ENCODE data around the gene UGT2B7. TPM values are rescaled to one million over a fixed set of nuclear protein-coding genes. Genes with fewer than 3 reads are reported as not detected.
"Not testable (repeated sequence)": the region's sequence is repeated elsewhere in the genome, so short reads cannot be mapped to it uniquely, and the experiment has no call there.

UGT2B7 gene
- total RNA-seq, 1 donor from 2014 or later: 0.97 TPM

DNA sequence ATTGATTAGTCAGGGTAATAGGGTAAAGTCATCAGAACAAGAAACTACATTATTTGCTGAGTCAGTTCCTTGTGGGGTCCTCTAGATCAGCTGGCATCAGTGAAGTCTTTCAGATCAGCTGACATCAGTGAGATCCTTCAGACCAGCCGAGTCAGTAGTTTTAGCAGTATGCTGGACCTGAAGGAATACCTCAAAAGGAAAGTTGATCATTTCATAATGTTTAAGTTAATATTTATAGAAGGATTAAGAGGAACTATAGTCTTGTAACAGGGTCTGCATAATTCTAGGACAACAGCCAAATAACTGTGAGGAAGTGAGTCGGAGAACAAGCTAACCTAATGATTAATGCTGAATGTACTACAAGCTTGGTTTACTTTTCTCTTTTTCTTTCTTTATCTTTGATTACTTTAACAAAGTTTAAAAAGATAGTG is 958 bp upstream of the UGT2B7 start:
- no peak for DNase-seq (ENCODE audit: extremely low spot score, unreplicated experiment)
- H3K36me3 Mint-ChIP-seq (ENCODE audit: unreplicated experiment): no peaks in the 10 kb centered on the region
- H3K27me3 Mint-ChIP-seq (ENCODE audit: unreplicated experiment): no peaks in the 10 kb centered on the region
- H3K27ac Mint-ChIP-seq (ENCODE audit: unreplicated experiment): no peak overlapping the region
- H3K4me1 Mint-ChIP-seq (ENCODE audit: unreplicated experiment): peaks cover 6% of the 10 kb centered on the region
- TF ChIP-seq, protein P1, sequence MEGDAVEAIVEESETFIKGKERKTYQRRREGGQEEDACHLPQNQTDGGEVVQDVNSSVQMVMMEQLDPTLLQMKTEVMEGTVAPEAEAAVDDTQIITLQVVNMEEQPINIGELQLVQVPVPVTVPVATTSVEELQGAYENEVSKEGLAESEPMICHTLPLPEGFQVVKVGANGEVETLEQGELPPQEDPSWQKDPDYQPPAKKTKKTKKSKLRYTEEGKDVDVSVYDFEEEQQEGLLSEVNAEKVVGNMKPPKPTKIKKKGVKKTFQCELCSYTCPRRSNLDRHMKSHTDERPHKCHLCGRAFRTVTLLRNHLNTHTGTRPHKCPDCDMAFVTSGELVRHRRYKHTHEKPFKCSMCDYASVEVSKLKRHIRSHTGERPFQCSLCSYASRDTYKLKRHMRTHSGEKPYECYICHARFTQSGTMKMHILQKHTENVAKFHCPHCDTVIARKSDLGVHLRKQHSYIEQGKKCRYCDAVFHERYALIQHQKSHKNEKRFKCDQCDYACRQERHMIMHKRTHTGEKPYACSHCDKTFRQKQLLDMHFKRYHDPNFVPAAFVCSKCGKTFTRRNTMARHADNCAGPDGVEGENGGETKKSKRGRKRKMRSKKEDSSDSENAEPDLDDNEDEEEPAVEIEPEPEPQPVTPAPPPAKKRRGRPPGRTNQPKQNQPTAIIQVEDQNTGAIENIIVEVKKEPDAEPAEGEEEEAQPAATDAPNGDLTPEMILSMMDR (IDR thresholded peaks at IDR 0.05): no peak
- no peaks in the 10 kb centered on the region for H3K9me3 Mint-ChIP-seq (ENCODE audit: unreplicated experiment)
- H3K4me3 Mint-ChIP-seq (ENCODE audit: unreplicated experiment): no peak overlapping the region

DNA sequence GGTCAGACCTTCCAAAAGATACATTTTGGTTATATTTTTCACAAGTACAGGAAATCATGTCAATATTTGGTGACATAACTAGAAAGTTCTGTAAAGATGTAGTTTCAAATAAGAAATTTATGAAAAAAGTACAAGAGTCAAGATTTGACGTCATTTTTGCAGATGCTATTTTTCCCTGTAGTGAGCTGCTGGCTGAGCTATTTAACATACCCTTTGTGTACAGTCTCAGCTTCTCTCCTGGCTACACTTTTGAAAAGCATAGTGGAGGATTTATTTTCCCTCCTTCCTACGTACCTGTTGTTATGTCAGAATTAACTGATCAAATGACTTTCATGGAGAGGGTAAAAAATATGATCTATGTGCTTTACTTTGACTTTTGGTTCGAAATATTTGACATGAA is 536 bp downstream of the UGT2B7 start:
- Mint-ChIP-seq H3K4me1 (ENCODE audit: unreplicated experiment) (peaks cover 6% of the 10 kb centered on the region), H3K27me3 (ENCODE audit: unreplicated experiment) (no peaks in the 10 kb centered on the region), H3K4me3 (ENCODE audit: unreplicated experiment) (no peak overlapping the region), H3K9me3 (ENCODE audit: unreplicated experiment) (no peaks in the 10 kb centered on the region), H3K36me3 (ENCODE audit: unreplicated experiment) (no peaks in the 10 kb centered on the region), H3K27ac (ENCODE audit: unreplicated experiment) (no peak overlapping the region)
- no peak for DNase-seq (ENCODE audit: extremely low spot score, unreplicated experiment)
- TF ChIP-seq, protein P1 (IDR thresholded peaks at IDR 0.05): no peak

DNA sequence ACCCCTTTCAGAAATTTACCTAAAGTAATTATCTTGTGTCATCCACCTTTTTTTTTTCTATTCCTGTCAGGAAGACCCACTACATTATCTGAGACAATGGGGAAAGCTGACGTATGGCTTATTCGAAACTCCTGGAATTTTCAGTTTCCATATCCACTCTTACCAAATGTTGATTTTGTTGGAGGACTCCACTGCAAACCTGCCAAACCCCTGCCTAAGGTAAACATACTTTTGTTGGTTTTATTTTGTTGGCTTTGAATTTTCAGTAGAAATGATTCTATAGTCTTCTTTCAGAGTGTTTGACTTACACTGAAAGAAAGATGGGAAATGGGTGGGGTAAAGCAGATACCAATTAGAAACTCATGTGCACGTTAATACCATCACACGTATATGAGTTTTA is 2.2 kb downstream of the UGT2B7 start:
- Mint-ChIP-seq H3K36me3 (ENCODE audit: unreplicated experiment) (no peaks in the 10 kb centered on the region), H3K4me1 (ENCODE audit: unreplicated experiment) (peaks cover 2% of the 10 kb centered on the region), H3K4me3 (ENCODE audit: unreplicated experiment) (no peak overlapping the region), H3K27ac (ENCODE audit: unreplicated experiment) (no peak overlapping the region), H3K9me3 (ENCODE audit: unreplicated experiment) (no peaks in the 10 kb centered on the region), H3K27me3 (ENCODE audit: unreplicated experiment) (no peaks in the 10 kb centered on the region)
- TF ChIP-seq, protein P1 (IDR thresholded peaks at IDR 0.05): no peak
- DNase-seq (ENCODE audit: extremely low spot score, unreplicated experiment): no peak

DNA sequence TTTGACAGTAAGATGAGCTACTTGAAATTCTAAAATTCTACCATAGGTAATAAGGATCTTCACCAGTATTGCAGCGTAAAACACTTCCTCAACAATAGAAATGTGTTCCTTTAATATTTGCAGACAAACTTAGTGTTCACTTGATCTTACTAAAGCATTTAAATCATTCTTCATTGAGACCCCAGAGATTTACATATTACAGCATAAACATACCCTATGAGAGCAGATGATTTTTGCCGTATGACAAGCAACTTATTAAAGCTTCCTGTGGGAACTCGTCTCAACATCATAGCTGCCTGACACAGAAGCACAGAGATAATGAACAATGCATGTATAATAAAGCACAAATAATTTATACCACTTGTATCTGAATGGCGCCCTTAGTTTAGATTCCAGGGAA is 3.6 kb downstream of the UGT2B7 start:
- Mint-ChIP-seq H3K4me3 (ENCODE audit: unreplicated experiment) (no peak overlapping the region), H3K4me1 (ENCODE audit: unreplicated experiment) (peaks cover 2% of the 10 kb centered on the region), H3K36me3 (ENCODE audit: unreplicated experiment) (no peaks in the 10 kb centered on the region), H3K27me3 (ENCODE audit: unreplicated experiment) (no peaks in the 10 kb centered on the region), H3K9me3 (ENCODE audit: unreplicated experiment) (no peaks in the 10 kb centered on the region), H3K27ac (ENCODE audit: unreplicated experiment) (no peak overlapping the region)
- TF ChIP-seq, protein P1 (IDR thresholded peaks at IDR 0.05): no peak
- no peak for DNase-seq (ENCODE audit: extremely low spot score, unreplicated experiment)

DNA sequence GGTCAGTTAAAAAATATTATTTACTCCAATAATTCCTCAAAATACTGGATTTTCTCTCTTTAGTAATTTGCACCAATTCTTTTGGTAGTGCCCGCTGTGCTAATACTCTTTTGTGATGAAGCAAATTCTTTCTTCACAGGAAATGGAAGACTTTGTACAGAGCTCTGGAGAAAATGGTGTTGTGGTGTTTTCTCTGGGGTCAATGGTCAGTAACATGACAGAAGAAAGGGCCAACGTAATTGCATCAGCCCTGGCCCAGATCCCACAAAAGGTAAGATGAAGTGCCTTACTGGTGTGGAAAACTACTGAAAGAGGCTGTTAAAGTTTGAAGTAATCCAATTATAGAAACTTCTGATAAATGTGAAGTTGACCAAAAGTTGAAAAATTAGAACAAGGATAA is 6.4 kb downstream of the UGT2B7 start:
- H3K27ac Mint-ChIP-seq (ENCODE audit: unreplicated experiment); H3K27me3 Mint-ChIP-seq (ENCODE audit: unreplicated experiment); H3K4me1 Mint-ChIP-seq (ENCODE audit: unreplicated experiment); H3K9me3 Mint-ChIP-seq (ENCODE audit: unreplicated experiment); H3K4me3 Mint-ChIP-seq (ENCODE audit: unreplicated experiment); DNase-seq (ENCODE audit: extremely low spot score, unreplicated experiment); H3K36me3 Mint-ChIP-seq (ENCODE audit: unreplicated experiment): not testable (repeated sequence)

DNA sequence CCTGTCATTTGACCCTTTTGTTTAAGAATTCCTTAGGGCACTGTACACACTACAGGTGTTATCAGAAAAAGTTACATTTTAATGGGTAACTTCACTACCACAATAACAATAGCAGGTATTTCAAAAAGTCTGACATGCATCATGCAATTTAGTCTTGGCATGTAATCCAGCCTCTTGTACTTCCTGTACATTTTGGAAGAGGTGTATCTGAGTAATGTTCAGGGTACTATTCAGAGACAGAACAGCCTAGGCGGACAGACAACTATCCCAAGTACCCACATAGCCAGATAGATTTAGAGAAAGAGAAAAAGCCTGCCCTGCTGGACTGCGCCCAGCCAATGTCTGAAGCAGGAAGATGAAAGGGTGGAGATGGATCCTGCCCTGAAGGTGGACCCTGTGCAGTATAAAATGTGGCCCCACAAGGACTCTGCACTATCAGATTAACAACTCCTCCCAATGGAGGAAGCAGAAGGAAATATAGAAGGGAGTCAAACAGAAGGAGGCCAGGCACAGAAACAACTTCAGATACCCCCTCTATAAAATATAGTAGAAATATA is 8.5 kb downstream of the UGT2B7 start:
- peaks cover 2% of the 10 kb centered on the region for H3K27me3 Mint-ChIP-seq (ENCODE audit: unreplicated experiment)
- no peaks in the 10 kb centered on the region for H3K4me1 Mint-ChIP-seq (ENCODE audit: unreplicated experiment)
- no peaks in the 10 kb centered on the region for H3K36me3 Mint-ChIP-seq (ENCODE audit: unreplicated experiment)
- TF ChIP-seq, protein P1 (IDR thresholded peaks at IDR 0.05): no peak
- H3K27ac Mint-ChIP-seq (ENCODE audit: unreplicated experiment): no peak overlapping the region
- no peak for DNase-seq (ENCODE audit: extremely low spot score, unreplicated experiment)
- no peak overlapping the region for H3K4me3 Mint-ChIP-seq (ENCODE audit: unreplicated experiment)
- no peaks in the 10 kb centered on the region for H3K9me3 Mint-ChIP-seq (ENCODE audit: unreplicated experiment)

DNA sequence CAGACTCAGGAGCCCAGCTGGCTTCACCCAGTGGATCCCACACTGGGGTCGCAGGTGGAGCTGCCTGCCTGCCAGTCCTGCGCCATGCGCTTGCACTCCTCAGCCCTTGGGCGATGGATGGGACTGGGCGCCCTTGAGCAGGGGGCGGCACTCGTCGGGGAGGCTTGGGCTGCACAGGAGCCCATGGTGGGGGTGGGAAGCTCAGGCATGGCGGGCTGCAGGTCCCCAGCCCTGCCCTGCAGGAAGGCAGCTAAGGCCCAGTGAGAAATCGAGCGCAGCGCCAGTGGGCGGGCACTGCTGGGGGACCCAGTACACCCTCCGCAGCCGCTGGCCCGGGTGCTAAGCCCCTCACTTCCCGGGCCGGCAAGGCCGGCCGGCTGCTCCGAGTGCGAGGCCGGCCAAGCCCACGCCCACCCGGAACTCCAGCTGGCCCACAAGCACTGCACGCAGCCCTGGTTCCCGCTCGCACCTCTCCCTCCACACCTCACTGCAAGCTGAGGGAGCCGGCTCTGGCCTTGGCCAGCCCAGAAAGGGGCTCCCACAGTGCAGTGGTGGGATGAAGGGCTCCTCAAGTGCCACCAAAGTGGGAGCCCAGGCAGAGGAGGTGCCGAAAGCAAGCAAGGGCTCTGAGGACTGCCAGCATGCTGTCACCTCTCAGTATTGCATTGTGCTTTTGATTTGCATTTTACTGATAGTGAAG is 19.0 kb downstream of the UGT2B7 start:
- H3K27ac Mint-ChIP-seq (ENCODE audit: unreplicated experiment); H3K27me3 Mint-ChIP-seq (ENCODE audit: unreplicated experiment); H3K4me3 Mint-ChIP-seq (ENCODE audit: unreplicated experiment); H3K4me1 Mint-ChIP-seq (ENCODE audit: unreplicated experiment); H3K36me3 Mint-ChIP-seq (ENCODE audit: unreplicated experiment); H3K9me3 Mint-ChIP-seq (ENCODE audit: unreplicated experiment); DNase-seq (ENCODE audit: extremely low spot score, unreplicated experiment): not testable (repeated sequence)

All from osteocyte (in vitro differentiated cells).